Right lobe of liver (tissue), 4 donors: Measurements from ENCODE around the gene FBXO28.

Source experiments
- POLR2A ChIP-seq: fragments of 450-650 bp; IDR thresholded peaks from one replicate; pipeline ENCODE4 v1.6.1; 2017; ENCODE audit warnings: antibody characterized with exemption, mild to moderate bottlenecking
- TF ChIP-seq, protein P1 (sequence below), 4 donors: fragments of 200-600 bp in 3 of 4; fragments of 450-650 bp in 1 of 4; IDR thresholded peaks; one replicate each; pipeline versions ENCODE4 v1.5.1 to v1.8.0; 2016 to 2022; ENCODE audit warnings: antibody characterized with exemption in 4 of 4, mild to moderate bottlenecking in 2 of 4
- donor health status: DM: no; HTN: no; CAD: no.
- donor health status: DM: no; HTN: no; CAD: no.
- donor health status: DM: no; HTN: yes; CAD: no.

GRCh38 chr1:224159541-224159940, 45.6 kb downstream of the FBXO28 start:
- TF ChIP-seq POLR2A = no peak
- TF ChIP-seq, protein P1, sequence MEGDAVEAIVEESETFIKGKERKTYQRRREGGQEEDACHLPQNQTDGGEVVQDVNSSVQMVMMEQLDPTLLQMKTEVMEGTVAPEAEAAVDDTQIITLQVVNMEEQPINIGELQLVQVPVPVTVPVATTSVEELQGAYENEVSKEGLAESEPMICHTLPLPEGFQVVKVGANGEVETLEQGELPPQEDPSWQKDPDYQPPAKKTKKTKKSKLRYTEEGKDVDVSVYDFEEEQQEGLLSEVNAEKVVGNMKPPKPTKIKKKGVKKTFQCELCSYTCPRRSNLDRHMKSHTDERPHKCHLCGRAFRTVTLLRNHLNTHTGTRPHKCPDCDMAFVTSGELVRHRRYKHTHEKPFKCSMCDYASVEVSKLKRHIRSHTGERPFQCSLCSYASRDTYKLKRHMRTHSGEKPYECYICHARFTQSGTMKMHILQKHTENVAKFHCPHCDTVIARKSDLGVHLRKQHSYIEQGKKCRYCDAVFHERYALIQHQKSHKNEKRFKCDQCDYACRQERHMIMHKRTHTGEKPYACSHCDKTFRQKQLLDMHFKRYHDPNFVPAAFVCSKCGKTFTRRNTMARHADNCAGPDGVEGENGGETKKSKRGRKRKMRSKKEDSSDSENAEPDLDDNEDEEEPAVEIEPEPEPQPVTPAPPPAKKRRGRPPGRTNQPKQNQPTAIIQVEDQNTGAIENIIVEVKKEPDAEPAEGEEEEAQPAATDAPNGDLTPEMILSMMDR (IDR thresholded peaks at IDR 0.05) = no peak
